Hepatocyte (in vitro differentiated cells): ENCODE data around the gene RLN3. TPM values are rescaled to one million over a fixed set of nuclear protein-coding genes. Genes with fewer than 3 reads are reported as not detected.

Experiments used
- DNase-seq: peaks from one replicate; pipeline ENCODE4 v3.0.0-alpha.2; 2016; ENCODE audit warnings: low spot score
- H2AFZ ChIP-seq: fragments of 200-600 bp; sonication (generic); 2 replicates; pipeline ENCODE4 v1.6.0; 2016; ENCODE audit warnings: antibody characterized with exemption, mild to moderate bottlenecking
- H3K27ac ChIP-seq: fragments of 200-600 bp; sonication (generic); 2 replicates; pipeline ENCODE4 v1.5.1; 2016; ENCODE audit warnings: mild to moderate bottlenecking
- H3K27me3 ChIP-seq: fragments of 200-600 bp; sonication (generic); 2 replicates; pipeline ENCODE4 v1.6.1; 2016
- H3K36me3 ChIP-seq: fragments of 200-600 bp; sonication (generic); replicated peaks from 2 replicates; pipeline ENCODE4 v1.5.1; 2016; ENCODE audit warnings: low read depth; ENCODE audit not compliant: insufficient read depth
- H3K4me1 ChIP-seq: fragments of 200-600 bp; sonication (generic); 2 replicates; pipeline ENCODE4 v1.5.1; 2016; ENCODE audit warnings: mild to moderate bottlenecking, moderate library complexity; ENCODE audit not compliant: insufficient read depth
- H3K4me2 ChIP-seq: fragments of 200-600 bp; sonication (generic); 2 replicates; pipeline ENCODE4 v1.6.0; 2016
- H3K4me3 ChIP-seq: fragments of 200-600 bp; sonication (generic); 2 replicates; pipeline ENCODE4 v1.5.1; 2016; ENCODE audit warnings: mild to moderate bottlenecking
- H3K79me2 ChIP-seq: fragments of 200-600 bp; sonication (generic); 2 replicates; pipeline ENCODE4 v1.6.0; 2017; ENCODE audit warnings: mild to moderate bottlenecking
- H3K9me2 ChIP-seq: fragments of 200-600 bp; sonication (generic); replicated peaks from 2 replicates; pipeline ENCODE4 v1.6.0; 2017; ENCODE audit warnings: mild to moderate bottlenecking; ENCODE audit not compliant: insufficient read depth
- H3K9me3 ChIP-seq: fragments of 200-600 bp; sonication (generic); 2 replicates; pipeline ENCODE4 v1.5.1; 2016; ENCODE audit warnings: low read depth, mild to moderate bottlenecking
- H4K20me1 ChIP-seq: fragments of 200-600 bp; sonication (generic); 2 replicates; pipeline ENCODE4 v1.6.0; 2016; ENCODE audit warnings: mild to moderate bottlenecking; ENCODE audit not compliant: insufficient read depth, poor library complexity, severe bottlenecking
- CTCF ChIP-seq: fragments of 200-600 bp; sonication (generic); IDR thresholded peaks from 2 replicates; pipeline ENCODE4 v1.5.1; 2016; ENCODE audit warnings: antibody characterized with exemption, mild to moderate bottlenecking; ENCODE audit not compliant: poor library complexity
- EZH2 ChIP-seq: fragments of 200-600 bp; sonication (generic); IDR thresholded peaks from 2 replicates; pipeline ENCODE4 v1.6.1; 2016; ENCODE audit warnings: antibody characterized with exemption, mild to moderate bottlenecking, borderline replicate concordance
- EZH2phosphoT487 ChIP-seq: fragments of 200-600 bp; sonication (generic); IDR thresholded peaks from one replicate; pipeline ENCODE4 v1.6.1; 2018; ENCODE audit warnings: antibody characterized with exemption, mild to moderate bottlenecking, low read depth, moderate library complexity; ENCODE audit not compliant: unreplicated experiment, severe bottlenecking
- WGBS: methylation state at CpG from one replicate; pipeline ENCODE4 v1.1.6; 2016; ENCODE audit warnings: low lambda C conversion rate; ENCODE audit errors: missing lambda C conversion rate; 5-methylcytosine and 5-hydroxymethylcytosine counted together
- polyA plus RNA-seq: library from polyadenylated mRNA; unstranded; fragments of >200 nt; fragmentation: Nextera tagmentation; extraction: Ambion mirVana; gene quantifications from 2 replicates; pipeline ENCODE4 v1.2.1, GENCODE V29; 2016
- total RNA-seq: library from RNA; depleted of rRNA; stranded (reverse); fragments of >200 nt; gene quantifications from 2 replicates; pipeline ENCODE4 v1.2.3, GENCODE V29; 2014

RLN3 gene
- total and polyA plus RNA-seq, 2 experiments from 2014 or later: not detected

DNA sequence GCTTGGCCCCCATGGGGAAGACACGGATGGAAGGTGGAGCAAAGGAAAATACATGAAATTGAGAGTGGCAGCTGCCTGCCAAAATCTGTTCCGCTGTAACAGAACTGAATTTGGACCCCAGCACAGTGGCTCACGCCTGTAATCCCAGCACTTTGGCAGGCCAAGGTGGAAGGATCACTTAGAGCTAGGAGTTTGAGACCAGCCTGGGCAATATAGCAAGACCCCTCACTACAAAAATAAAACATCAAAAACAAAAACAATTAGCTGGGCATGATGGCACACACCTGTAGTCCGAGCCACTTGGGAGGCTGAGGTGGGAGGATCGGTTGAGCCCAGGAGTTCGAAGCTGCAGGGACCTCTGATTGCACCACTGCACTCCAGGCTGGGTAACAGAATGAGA is 24.5 kb downstream of the RLN3 start:
- H3K9me3 ChIP-seq: no peaks in the 10 kb centered on the region
- no peak for DNase-seq
- H3K27ac ChIP-seq: no peak overlapping the region
- H3K79me2 ChIP-seq: no peaks in the 10 kb centered on the region
- H3K4me1 ChIP-seq: no peaks in the 10 kb centered on the region
- TF ChIP-seq EZH2: no peak
- TF ChIP-seq EZH2phosphoT487: no peak
- no peak for TF ChIP-seq CTCF
- H2AFZ ChIP-seq: no peak overlapping the region
- H3K9me2 ChIP-seq: no peaks in the 10 kb centered on the region
- no peak overlapping the region for H3K4me3 ChIP-seq
- no peak overlapping the region for H3K4me2 ChIP-seq
- no peaks in the 10 kb centered on the region for H3K27me3 ChIP-seq
- no peaks in the 10 kb centered on the region for H4K20me1 ChIP-seq
- WGBS: 91% methylated on average over 6 of the region's 6 CpGs
- no peaks in the 10 kb centered on the region for H3K36me3 ChIP-seq

- Histone ChIP-seq H3K27me3 (peaks cover 4% of the 10 kb centered on the region), H3K9me2 (no peaks in the 10 kb centered on the region), H3K27ac (no peak overlapping the region), H3K79me2 (no peaks in the 10 kb centered on the region), H3K4me1 (peaks cover 4% of the 10 kb centered on the region), H2AFZ (no peak overlapping the region), H3K36me3 (no peaks in the 10 kb centered on the region), H3K9me3 (no peaks in the 10 kb centered on the region), H3K4me3 (no peak overlapping the region), H4K20me1 (no peaks in the 10 kb centered on the region), H3K4me2 (no peak overlapping the region)
- 97% methylated on average over 3 of the region's 3 CpGs for WGBS
- TF ChIP-seq CTCF: no peak
- TF ChIP-seq EZH2: no peak
- no peak for TF ChIP-seq EZH2phosphoT487
- no peak for DNase-seq
Observed at GRCh38 chr19:14053032-14053431, 25.1 kb downstream of the RLN3 start.

DNA sequence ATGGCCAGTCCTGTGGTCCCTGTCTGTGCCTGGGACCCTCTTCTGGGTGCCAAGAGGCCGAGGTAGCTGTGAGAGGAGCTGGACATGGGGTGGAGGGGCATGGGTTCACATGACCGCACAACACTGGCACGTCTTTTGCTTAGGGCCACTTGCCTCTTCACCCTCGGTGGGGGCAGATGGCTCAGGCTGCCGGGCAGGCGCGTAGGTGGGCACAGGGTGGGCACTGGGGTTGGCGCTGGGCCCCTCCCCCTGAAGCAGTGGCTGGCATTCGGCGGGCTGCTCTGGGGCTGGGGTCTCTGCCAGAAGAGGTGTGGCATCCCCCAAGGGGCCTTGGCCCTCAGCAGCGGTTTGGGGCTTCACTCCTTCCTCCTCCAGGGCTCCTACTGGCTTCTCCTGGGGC is 25.6 kb downstream of the RLN3 start:
- H4K20me1 ChIP-seq: no peaks in the 10 kb centered on the region
- no peaks in the 10 kb centered on the region for H3K9me2 ChIP-seq
- no peak overlapping the region for H3K4me2 ChIP-seq
- H2AFZ ChIP-seq: no peak overlapping the region
- DNase-seq: no peak
- no peaks in the 10 kb centered on the region for H3K36me3 ChIP-seq
- no peaks in the 10 kb centered on the region for H3K79me2 ChIP-seq
- TF ChIP-seq EZH2phosphoT487 (no peak), CTCF (no peak), EZH2 (no peak)
- no peak overlapping the region for H3K27ac ChIP-seq
- peaks cover 8% of the 10 kb centered on the region for H3K27me3 ChIP-seq
- no peak overlapping the region for H3K4me3 ChIP-seq
- H3K9me3 ChIP-seq: no peaks in the 10 kb centered on the region
- peaks cover 5% of the 10 kb centered on the region for H3K4me1 ChIP-seq
- 96% methylated on average over 11 of the region's 11 CpGs for WGBS

GRCh38 chr19:14054099-14054498 is 26.2 kb downstream of the RLN3 start:
- no peaks in the 10 kb centered on the region for H3K9me2 ChIP-seq
- H2AFZ ChIP-seq: no peak overlapping the region
- H3K4me1 ChIP-seq: peaks cover 5% of the 10 kb centered on the region
- 95% methylated on average over 6 of the region's 6 CpGs for WGBS
- no peak overlapping the region for H3K4me3 ChIP-seq
- no peaks in the 10 kb centered on the region for H4K20me1 ChIP-seq
- H3K4me2 ChIP-seq: no peak overlapping the region
- no peak for DNase-seq
- no peaks in the 10 kb centered on the region for H3K9me3 ChIP-seq
- TF ChIP-seq CTCF: no peak
- no peak for TF ChIP-seq EZH2phosphoT487
- no peak for TF ChIP-seq EZH2
- H3K27me3 ChIP-seq: peaks cover 14% of the 10 kb centered on the region
- H3K36me3 ChIP-seq: no peaks in the 10 kb centered on the region
- H3K79me2 ChIP-seq: no peaks in the 10 kb centered on the region
- H3K27ac ChIP-seq: no peak overlapping the region
